ENCODE measurements around the gene ZNF646.

DNA sequence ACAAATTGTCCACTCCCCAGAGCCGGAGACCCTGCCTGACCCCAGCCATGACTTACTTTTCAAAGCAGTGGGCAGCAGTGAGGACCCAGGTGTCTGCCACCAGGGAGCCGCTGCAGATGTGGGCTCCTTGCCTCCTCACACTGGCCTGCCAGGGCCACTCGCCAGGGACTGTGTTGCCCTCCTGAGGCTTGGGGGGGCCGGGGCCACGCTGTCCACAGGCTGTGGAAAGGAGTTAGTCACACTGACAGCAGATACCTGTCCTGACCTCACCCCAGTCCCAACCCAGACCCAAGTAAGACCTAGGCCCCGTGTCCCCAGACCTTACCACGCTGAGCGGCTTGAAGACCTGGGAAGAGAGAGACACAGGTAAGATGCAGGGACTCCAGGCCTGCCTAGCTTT is 13.3 kb downstream of the ZNF646 start:
- TF ChIP-seq SP1 (IDR thresholded peaks at IDR 0.05) (no peak), REST (IDR thresholded peaks at IDR 0.05) (no peak), TAF1 (conservative IDR thresholded peaks at IDR 0.05) (no peak), RAD21 (IDR thresholded peaks at IDR 0.05) (no peak), YY1 (IDR thresholded peaks at IDR 0.05) (no peak)
- TF ChIP-seq, protein P1, sequence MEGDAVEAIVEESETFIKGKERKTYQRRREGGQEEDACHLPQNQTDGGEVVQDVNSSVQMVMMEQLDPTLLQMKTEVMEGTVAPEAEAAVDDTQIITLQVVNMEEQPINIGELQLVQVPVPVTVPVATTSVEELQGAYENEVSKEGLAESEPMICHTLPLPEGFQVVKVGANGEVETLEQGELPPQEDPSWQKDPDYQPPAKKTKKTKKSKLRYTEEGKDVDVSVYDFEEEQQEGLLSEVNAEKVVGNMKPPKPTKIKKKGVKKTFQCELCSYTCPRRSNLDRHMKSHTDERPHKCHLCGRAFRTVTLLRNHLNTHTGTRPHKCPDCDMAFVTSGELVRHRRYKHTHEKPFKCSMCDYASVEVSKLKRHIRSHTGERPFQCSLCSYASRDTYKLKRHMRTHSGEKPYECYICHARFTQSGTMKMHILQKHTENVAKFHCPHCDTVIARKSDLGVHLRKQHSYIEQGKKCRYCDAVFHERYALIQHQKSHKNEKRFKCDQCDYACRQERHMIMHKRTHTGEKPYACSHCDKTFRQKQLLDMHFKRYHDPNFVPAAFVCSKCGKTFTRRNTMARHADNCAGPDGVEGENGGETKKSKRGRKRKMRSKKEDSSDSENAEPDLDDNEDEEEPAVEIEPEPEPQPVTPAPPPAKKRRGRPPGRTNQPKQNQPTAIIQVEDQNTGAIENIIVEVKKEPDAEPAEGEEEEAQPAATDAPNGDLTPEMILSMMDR (IDR thresholded peaks at IDR 0.05; ENCODE audit: low read depth, low read length, missing input control), result no peak

Measured in liver (tissue), 3 donors.